K562 (cell line): Measurements from ENCODE around the gene RNU11. TPM values are rescaled to one million over a fixed set of nuclear protein-coding genes. Genes with fewer than 3 reads are reported as not detected.
A peak's percentile ranks its signal among the peaks of the same experiment; 100 is the strongest.

Experiments
- CREB5 ChIP-seq: fragments of 250-450 bp; sonication (Bioruptor Pico); IDR thresholded peaks from 2 replicates; pipeline ENCODE4 v1.5.0; 2020; ENCODE audit warnings: mild to moderate bottlenecking
- CTCFL ChIP-seq: IDR thresholded peaks from 2 replicates; pipeline ENCODE4 v1.6.1; 2011; ENCODE audit warnings: borderline replicate concordance, low read depth, mild to moderate bottlenecking, moderate library complexity, low read length; ENCODE audit not compliant: insufficient read depth, poor library complexity, severe bottlenecking
- ELF2 ChIP-seq: fragments of 250-450 bp; sonication (Bioruptor Pico); IDR thresholded peaks from 2 replicates; pipeline ENCODE4 v1.5.0; 2021; ENCODE audit warnings: mild to moderate bottlenecking
- KDM4B ChIP-seq, 2 experiments: fragments of 450-650 bp in 1 of 2; sonication (generic) in 1 of 2; IDR thresholded peaks; 2 replicates each; pipeline ENCODE4 v1.6.1; 2016 to 2017; ENCODE audit warnings: borderline replicate concordance in 2 of 2, antibody characterized with exemption in 1 of 2, low read depth in 1 of 2, mild to moderate bottlenecking in 1 of 2
- LARP7 ChIP-seq: fragments of 450-650 bp; IDR thresholded peaks from 2 replicates; pipeline ENCODE4 v1.6.1; 2016
- MBD1 ChIP-seq: fragments of 250-450 bp; sonication (Bioruptor Pico); IDR thresholded peaks from 2 replicates; pipeline ENCODE4 v1.8.0; 2022; ENCODE audit warnings: inconsistent platforms
- NELFE ChIP-seq: IDR thresholded peaks from 2 replicates; pipeline ENCODE4 v1.6.1; 2011; ENCODE audit warnings: mild to moderate bottlenecking; ENCODE audit not compliant: insufficient read depth, insufficient read length
- NFE2 ChIP-seq: IDR thresholded peaks from 2 replicates; pipeline ENCODE4 v1.6.1; 2014; ENCODE audit warnings: antibody characterized with exemption, low read depth
- NFIX ChIP-seq: fragments of 250-450 bp; sonication (Bioruptor Pico); IDR thresholded peaks from 2 replicates; pipeline ENCODE4 v1.4.0; 2020; ENCODE audit warnings: low read depth, mild to moderate bottlenecking, moderate library complexity
- NFYB ChIP-seq: IDR thresholded peaks from 2 replicates; pipeline ENCODE4 v1.6.1; 2011; ENCODE audit warnings: mild to moderate bottlenecking, moderate library complexity; ENCODE audit not compliant: insufficient read length; ENCODE audit errors: extremely low read depth
- NR0B1 ChIP-seq: fragments of 450-650 bp; IDR thresholded peaks from one replicate; pipeline ENCODE4 v1.6.1; 2018; ENCODE audit warnings: mild to moderate bottlenecking, moderate library complexity; ENCODE audit not compliant: partially characterized antibody
- PTBP1 ChIP-seq: fragments of 200-400 bp; formaldehyde crosslinking; IDR thresholded peaks from 2 replicates; pipeline ENCODE4 v1.6.1; 2017; ENCODE audit warnings: low read depth, low read length
- RAD21 ChIP-seq, 2 experiments: fragments of 250-450 bp in 1 of 2; fragments of 450-650 bp in 1 of 2; sonication (Bioruptor Pico) in 1 of 2; formaldehyde crosslinking in 1 of 2; IDR thresholded peaks in 1 of 2; conservative IDR thresholded peaks in 1 of 2; 2 replicates each; pipeline versions ENCODE4 v1.4.0 to v1.8.0; 2020 to 2022; ENCODE audit warnings: mild to moderate bottlenecking in 2 of 2, moderate library complexity in 1 of 2
- RBM34 ChIP-seq: fragments of 200-400 bp; formaldehyde crosslinking; IDR thresholded peaks from 2 replicates; pipeline ENCODE4 v1.6.1; 2018; ENCODE audit warnings: low read length, borderline replicate concordance; ENCODE audit not compliant: insufficient read depth
- SETDB1 ChIP-seq: IDR thresholded peaks from one replicate; pipeline ENCODE4 v1.6.1; 2012; ENCODE audit warnings: low read length, control low read depth, inconsistent platforms
- SOX6 ChIP-seq: fragments of 450-650 bp; IDR thresholded peaks from 2 replicates; pipeline ENCODE4 v1.6.1; 2014; ENCODE audit warnings: mild to moderate bottlenecking
- TARDBP ChIP-seq: fragments of 450-650 bp; IDR thresholded peaks from 2 replicates; pipeline ENCODE4 v1.6.1; 2016
- ZNF232 ChIP-seq: sonication (generic); formaldehyde crosslinking; IDR thresholded peaks from 2 replicates; pipeline ENCODE4 v1.8.0; 2022; ENCODE audit warnings: mild to moderate bottlenecking, missing genetic modification reagents
- ZNF277 ChIP-seq: fragments of 250-450 bp; sonication (Bioruptor Pico); IDR thresholded peaks from 2 replicates; pipeline ENCODE4 v1.8.0; 2022; ENCODE audit warnings: inconsistent platforms, mild to moderate bottlenecking, moderate library complexity, borderline replicate concordance
- ZNF445 ChIP-seq: fragments of 250-450 bp; sonication (Bioruptor Pico); IDR thresholded peaks from 2 replicates; pipeline ENCODE4 v1.4.0; 2020; ENCODE audit warnings: low read depth, mild to moderate bottlenecking, moderate library complexity
- polyA plus RNA-seq, 8 experiments: library from polyadenylated mRNA; depleted of rRNA in 4 of 8; stranded (reverse) in 5 of 8; unstranded in 3 of 8; fragments of >200 nt; fragmentation: Nextera tagmentation in 2 of 8; fragmentation: Illumina TruSeq in 1 of 8; extraction: Ambion mirVana in 2 of 8; extraction: Trizol in 1 of 8; gene quantifications; 2 replicates each; pipeline versions ENCODE4 v1.2.1 to v1.2.3, GENCODE V29; 2011 to 2014; ENCODE audit warnings: inconsistent platforms in 1 of 8, missing spikeins in 1 of 8
- total RNA-seq, 7 experiments: library from RNA; depleted of rRNA in 6 of 7; stranded (reverse); fragments of >200 nt in 6 of 7; fragmentation: Illumina TruSeq in 2 of 7; extraction: Trizol in 2 of 7; gene quantifications; 2 replicates each; pipeline versions ENCODE4 v1.2.1 to v1.2.3, GENCODE V29; 2011 to 2021; ENCODE audit warnings: low replicate concordance in 1 of 7

RNU11 gene
- total and polyA plus RNA-seq, 9 of the 15 experiments (the other 6 are each of a cell fraction or from before 2014, with no cell fraction given): not detected

- TF ChIP-seq NELFE (peak; percentile 92), PTBP1 (peak; percentile 98), ZNF445 (CRISPR knock-in tag) (peak; percentile 99), MBD1 (CRISPR knock-in tag) (0 out of 2 replicates have a peak, but pooled peaks have one; percentile 61), NFIX (CRISPR knock-in tag) (0 out of 2 replicates have a peak, but pooled peaks have one; percentile 31), NR0B1 (no peak), CREB5 (CRISPR knock-in tag) (peak; percentile 93), SOX6 (peak; percentile 95), NFYB (no peak), RBM34 (no peak), RAD21 (CRISPR knock-in tag; conservative IDR thresholded peaks at IDR 0.05 in 1 of 2, IDR thresholded peaks at IDR 0.05 in 1 of 2) (peak; percentile 38 to 47), KDM4B (IDR thresholded peaks at IDR 0.05; ENCODE audit: borderline replicate concordance in 2 of 2, low read depth in 1 of 2) (peak in 1 of 2 experiments; percentile 100; a peak in 2 of 4 replicates), ZNF277 (CRISPR knock-in tag) (no peak), ELF2 (CRISPR knock-in tag) (peak; percentile 90; the same call in 1 of the 2 replicates), ZNF232 (CRISPR knock-in tag) (peak; percentile 91), TARDBP (peak; percentile 87; the same call in 1 of the 2 replicates), NFE2 (peak; percentile 68), CTCFL (peak; percentile 47), SETDB1 (peak; percentile 58), LARP7 (peak; percentile 99)
These were observed at the start of gene RNU11 (continued) for GRCh38 chr1:28648474-28649198.
